ENCODE data around the gene AQP5. TPM values are rescaled to one million over a fixed set of nuclear protein-coding genes. Genes with fewer than 3 reads are reported as not detected.

The AQP5 gene
- total RNA-seq, 1 donor from 2014 or later: not detected

DNA sequence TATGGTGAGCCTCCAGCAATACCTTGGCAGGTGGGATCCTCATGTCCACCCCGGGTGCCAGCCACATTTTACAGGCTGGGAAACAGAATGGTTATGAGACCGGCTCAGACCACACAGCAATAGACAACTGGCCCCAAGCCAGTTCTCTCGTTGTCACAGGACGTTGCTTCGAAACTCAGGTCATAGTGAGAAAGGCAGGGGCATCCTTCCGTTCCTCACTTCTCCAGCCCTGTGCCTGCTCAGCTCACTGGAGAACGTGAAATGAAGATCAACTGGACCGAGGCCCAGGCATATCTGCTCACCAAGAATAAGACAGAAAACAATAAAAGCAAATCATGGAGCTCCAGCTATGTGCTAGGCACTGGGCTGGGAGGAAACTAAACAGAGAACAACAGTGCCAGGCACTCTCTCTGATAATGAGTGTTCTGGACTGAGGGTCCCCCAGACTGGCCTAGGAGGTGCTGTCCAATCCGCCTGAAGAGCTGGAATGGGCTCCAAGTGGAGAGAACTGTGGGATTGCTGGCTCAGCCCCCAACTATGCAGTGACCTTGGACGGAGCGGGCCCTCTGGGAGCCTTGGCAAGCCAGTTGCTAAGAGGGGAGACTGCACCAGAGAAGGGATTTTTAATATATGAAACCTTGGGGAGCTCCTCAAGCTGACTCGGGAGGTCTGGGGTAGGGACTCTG is 39.2 kb upstream of the AQP5 start:
- TF ChIP-seq, protein P1, sequence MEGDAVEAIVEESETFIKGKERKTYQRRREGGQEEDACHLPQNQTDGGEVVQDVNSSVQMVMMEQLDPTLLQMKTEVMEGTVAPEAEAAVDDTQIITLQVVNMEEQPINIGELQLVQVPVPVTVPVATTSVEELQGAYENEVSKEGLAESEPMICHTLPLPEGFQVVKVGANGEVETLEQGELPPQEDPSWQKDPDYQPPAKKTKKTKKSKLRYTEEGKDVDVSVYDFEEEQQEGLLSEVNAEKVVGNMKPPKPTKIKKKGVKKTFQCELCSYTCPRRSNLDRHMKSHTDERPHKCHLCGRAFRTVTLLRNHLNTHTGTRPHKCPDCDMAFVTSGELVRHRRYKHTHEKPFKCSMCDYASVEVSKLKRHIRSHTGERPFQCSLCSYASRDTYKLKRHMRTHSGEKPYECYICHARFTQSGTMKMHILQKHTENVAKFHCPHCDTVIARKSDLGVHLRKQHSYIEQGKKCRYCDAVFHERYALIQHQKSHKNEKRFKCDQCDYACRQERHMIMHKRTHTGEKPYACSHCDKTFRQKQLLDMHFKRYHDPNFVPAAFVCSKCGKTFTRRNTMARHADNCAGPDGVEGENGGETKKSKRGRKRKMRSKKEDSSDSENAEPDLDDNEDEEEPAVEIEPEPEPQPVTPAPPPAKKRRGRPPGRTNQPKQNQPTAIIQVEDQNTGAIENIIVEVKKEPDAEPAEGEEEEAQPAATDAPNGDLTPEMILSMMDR (IDR thresholded peaks at IDR 0.05; ENCODE audit: partially characterized antibody, unreplicated experiment): no peak
- no peak overlapping the region for H3K27ac Mint-ChIP-seq (ENCODE audit: unreplicated experiment)
- DNase-seq: no peak
- H3K27me3 Mint-ChIP-seq (ENCODE audit: unreplicated experiment): peaks cover 6% of the 10 kb centered on the region
- H3K9me3 Mint-ChIP-seq (ENCODE audit: unreplicated experiment): peaks cover 4% of the 10 kb centered on the region
- H3K4me1 Mint-ChIP-seq (ENCODE audit: low read depth, unreplicated experiment): no peaks in the 10 kb centered on the region
- no peaks in the 10 kb centered on the region for H3K36me3 Mint-ChIP-seq (ENCODE audit: unreplicated experiment)
- no peak overlapping the region for H3K4me3 Mint-ChIP-seq (ENCODE audit: unreplicated experiment)

DNA sequence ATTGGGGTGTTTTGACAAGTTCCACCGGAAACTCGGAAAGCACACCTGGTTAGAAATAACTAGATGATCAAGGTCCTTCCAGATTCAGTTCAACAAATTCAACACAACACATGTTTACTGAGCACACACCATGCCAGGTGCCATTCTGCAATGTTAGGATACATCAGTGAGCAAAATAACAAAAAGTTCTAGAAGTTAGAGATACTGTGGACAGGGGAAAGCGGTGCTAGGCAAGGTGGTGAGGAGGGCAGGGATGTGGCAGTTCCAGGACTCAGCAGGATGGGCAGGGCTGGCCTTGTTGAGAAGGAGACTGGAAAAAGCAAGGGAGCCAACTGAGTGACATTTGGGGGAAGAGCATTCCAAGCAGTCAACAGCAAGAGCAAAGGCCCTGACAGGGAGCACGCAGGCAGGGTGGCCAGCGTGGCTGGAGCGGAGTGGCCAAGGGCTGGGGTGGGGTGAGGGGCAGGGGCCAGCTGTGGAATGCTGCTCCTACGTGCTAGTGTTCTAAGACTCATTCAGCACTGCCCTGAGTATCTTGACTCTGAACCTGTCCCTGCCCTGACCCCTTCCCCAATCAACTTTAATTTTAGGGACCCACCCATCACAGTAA is 38.5 kb upstream of the AQP5 start:
- H3K9me3 Mint-ChIP-seq (ENCODE audit: unreplicated experiment): peaks cover 4% of the 10 kb centered on the region
- no peak overlapping the region for H3K27ac Mint-ChIP-seq (ENCODE audit: unreplicated experiment)
- no peaks in the 10 kb centered on the region for H3K36me3 Mint-ChIP-seq (ENCODE audit: unreplicated experiment)
- H3K4me3 Mint-ChIP-seq (ENCODE audit: unreplicated experiment): no peak overlapping the region
- H3K27me3 Mint-ChIP-seq (ENCODE audit: unreplicated experiment): peaks cover 6% of the 10 kb centered on the region
- DNase-seq: no peak
- H3K4me1 Mint-ChIP-seq (ENCODE audit: low read depth, unreplicated experiment): no peaks in the 10 kb centered on the region
- TF ChIP-seq, protein P1 (IDR thresholded peaks at IDR 0.05; ENCODE audit: partially characterized antibody, unreplicated experiment): no peak

DNA sequence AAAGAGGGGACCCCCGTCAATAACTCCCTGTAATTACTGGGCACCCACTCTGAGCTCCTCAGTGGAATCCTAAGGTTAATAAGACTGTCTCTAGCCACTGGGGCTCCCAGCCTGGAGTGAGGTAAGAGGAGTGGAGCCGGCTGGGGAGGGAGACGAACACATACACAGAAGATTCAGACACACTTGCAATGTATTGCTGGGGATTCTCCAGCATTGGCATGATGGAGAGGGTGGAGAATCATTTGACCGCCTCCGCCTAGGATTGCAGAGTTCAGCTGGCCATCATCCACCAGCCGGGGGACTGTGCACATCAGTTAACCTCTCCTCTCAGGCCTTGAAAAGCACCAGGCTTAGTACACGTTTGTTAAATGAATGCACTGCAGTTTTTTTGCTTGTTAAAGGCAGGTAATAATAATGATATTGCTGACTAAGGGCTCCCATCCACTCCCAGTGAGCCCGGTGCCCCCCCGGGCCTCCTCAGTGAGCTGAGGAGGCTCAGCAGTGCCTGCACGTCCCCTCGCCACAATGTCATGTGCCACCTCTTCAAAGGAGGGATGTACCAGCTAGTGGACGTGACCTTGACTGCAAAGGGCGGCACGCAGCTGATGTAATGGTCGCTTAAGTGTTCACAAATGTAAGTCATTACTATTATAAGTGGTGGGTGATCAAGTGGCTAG is 37.7 kb upstream of the AQP5 start:
- Mint-ChIP-seq H3K4me3 (ENCODE audit: unreplicated experiment) (no peak overlapping the region), H3K4me1 (ENCODE audit: low read depth, unreplicated experiment) (no peaks in the 10 kb centered on the region), H3K27me3 (ENCODE audit: unreplicated experiment) (peaks cover 6% of the 10 kb centered on the region), H3K9me3 (ENCODE audit: unreplicated experiment) (peaks cover 4% of the 10 kb centered on the region), H3K36me3 (ENCODE audit: unreplicated experiment) (no peaks in the 10 kb centered on the region), H3K27ac (ENCODE audit: unreplicated experiment) (no peak overlapping the region)
- DNase-seq: no peak
- TF ChIP-seq, protein P1 (IDR thresholded peaks at IDR 0.05; ENCODE audit: partially characterized antibody, unreplicated experiment): no peak

DNA sequence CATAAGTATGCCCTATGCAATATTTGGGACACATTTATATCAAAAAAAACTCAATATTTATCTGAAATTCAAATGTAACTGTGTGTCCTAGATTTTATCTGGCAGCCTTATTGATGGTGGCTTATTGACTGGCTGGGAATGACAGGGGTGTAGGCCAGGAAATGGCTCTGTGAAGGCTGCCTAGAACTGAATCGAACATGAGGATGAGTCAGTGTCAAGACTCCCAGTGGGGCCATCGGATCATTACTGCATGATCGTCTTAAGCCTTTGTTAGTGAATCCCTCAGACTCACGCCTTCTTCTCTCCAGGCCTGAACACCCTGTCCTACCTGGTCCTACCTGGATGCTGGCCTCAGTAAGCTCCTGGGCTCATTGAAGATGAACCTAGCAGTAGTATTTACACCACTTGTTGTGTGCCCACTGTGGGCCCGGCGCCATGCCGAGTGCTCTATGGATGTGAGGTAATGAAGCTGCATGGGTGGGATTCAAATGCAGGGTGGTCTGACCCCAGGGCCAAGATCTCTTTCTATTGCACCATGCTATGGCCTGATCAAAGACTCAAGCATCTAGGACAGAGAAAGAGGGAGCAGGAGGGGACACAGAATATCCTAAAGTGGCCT is 36.9 kb upstream of the AQP5 start:
- TF ChIP-seq, protein P1 (IDR thresholded peaks at IDR 0.05; ENCODE audit: partially characterized antibody, unreplicated experiment): no peak
- DNase-seq: no peak
- peaks cover 8% of the 10 kb centered on the region for H3K27me3 Mint-ChIP-seq (ENCODE audit: unreplicated experiment)
- no peak overlapping the region for H3K4me3 Mint-ChIP-seq (ENCODE audit: unreplicated experiment)
- no peaks in the 10 kb centered on the region for H3K4me1 Mint-ChIP-seq (ENCODE audit: low read depth, unreplicated experiment)
- peaks cover 2% of the 10 kb centered on the region for H3K9me3 Mint-ChIP-seq (ENCODE audit: unreplicated experiment)
- no peaks in the 10 kb centered on the region for H3K36me3 Mint-ChIP-seq (ENCODE audit: unreplicated experiment)
- H3K27ac Mint-ChIP-seq (ENCODE audit: unreplicated experiment): peak overlapping the region; percentile 62
